Upper lobe of left lung (tissue), 6 donors: Measurements from ENCODE around the gene CFAP100. TPM values are rescaled to one million over a fixed set of nuclear protein-coding genes. Genes with fewer than 3 reads are reported as not detected.

Experiments used
- ATAC-seq, 2 donors: fragments of 200-7000 bp; cut with Tn5 transposase; one replicate each; pipeline ENCODE4 v1.9.1; 2022; ENCODE audit warnings: mild to moderate bottlenecking in 2 of 2, moderate library complexity in 2 of 2; ENCODE audit not compliant: low FRiP score in 2 of 2
- DNase-seq, 2 donors: peaks; one replicate each; pipeline ENCODE4 v3.0.0-alpha.2; 2019 to 2020
- H3K27ac ChIP-seq, 4 donors: fragments of 200-600 bp; sonication (generic); one replicate each; pipeline ENCODE4 v1.5.1; 2016 to 2019
- H3K27me3 ChIP-seq, 4 donors: fragments of 200-600 bp; sonication (generic); one replicate each; pipeline ENCODE4 v1.5.1; 2017 to 2019
- H3K36me3 ChIP-seq, 4 donors: fragments of 200-600 bp; sonication (generic); one replicate each; pipeline ENCODE4 v1.5.1; 2016 to 2019
- H3K4me1 ChIP-seq, 4 donors: fragments of 200-600 bp; sonication (generic); one replicate each; pipeline ENCODE4 v1.5.1; 2018 to 2019
- H3K4me3 ChIP-seq, 4 donors: fragments of 200-600 bp; sonication (generic); one replicate each; pipeline ENCODE4 v1.5.1; 2017 to 2019; ENCODE audit warnings: mild to moderate bottlenecking in 2 of 4, moderate library complexity in 1 of 4
- H3K9me3 ChIP-seq, 4 donors: fragments of 200-600 bp; sonication (generic); one replicate each; pipeline ENCODE4 v1.5.1; 2018 to 2019
- EP300 ChIP-seq, 4 donors: sonication (generic); formaldehyde crosslinking; IDR thresholded peaks; one replicate each; pipeline ENCODE4 v1.5.1; 2017; ENCODE audit warnings: antibody characterized with exemption in 4 of 4, control low read depth in 2 of 4
- POLR2A ChIP-seq, 4 donors: fragments of 450-650 bp; IDR thresholded peaks; one replicate each; pipeline ENCODE4 v1.5.1; 2016 to 2017; ENCODE audit warnings: antibody characterized with exemption in 4 of 4, mild to moderate bottlenecking in 2 of 4
- POLR2AphosphoS5 ChIP-seq, 2 donors: sonication (generic); formaldehyde crosslinking; IDR thresholded peaks; one replicate each; pipeline ENCODE4 v1.5.1; 2017; ENCODE audit warnings: antibody characterized with exemption in 2 of 2
- WGBS, 2 donors: methylation state at CpG; one replicate each; pipeline ENCODE4 v1.1.5; 2017 to 2018; 5-methylcytosine and 5-hydroxymethylcytosine counted together
- total RNA-seq, 6 donors: library from RNA; depleted of rRNA in 4 of 6; stranded (reverse); fragments of >200 nt in 4 of 6; gene quantifications; one replicate each; pipeline versions ENCODE4 v1.1.0 to v1.2.1, GENCODE V29; 2016 to 2021
- TF ChIP-seq, protein P1 (sequence below), 6 experiments: fragments of 450-650 bp in 4 of 6; fragments of 200-600 bp in 2 of 6; sonication (generic) in 2 of 6; IDR thresholded peaks; one replicate each; pipeline ENCODE4 v1.5.1; 2016 to 2019; ENCODE audit warnings: antibody characterized with exemption in 6 of 6
- donor health status: DM: no; HTN: no; CAD: no; lungs with moderate emphysema.
- donor health status: DM: no; HTN: yes; CAD: no; lungs with severe emphysema.

CFAP100 gene
- total RNA-seq, 6 donors from 2014 or later = 0.09 to 57.9 (median 21.6) TPM

DNA sequence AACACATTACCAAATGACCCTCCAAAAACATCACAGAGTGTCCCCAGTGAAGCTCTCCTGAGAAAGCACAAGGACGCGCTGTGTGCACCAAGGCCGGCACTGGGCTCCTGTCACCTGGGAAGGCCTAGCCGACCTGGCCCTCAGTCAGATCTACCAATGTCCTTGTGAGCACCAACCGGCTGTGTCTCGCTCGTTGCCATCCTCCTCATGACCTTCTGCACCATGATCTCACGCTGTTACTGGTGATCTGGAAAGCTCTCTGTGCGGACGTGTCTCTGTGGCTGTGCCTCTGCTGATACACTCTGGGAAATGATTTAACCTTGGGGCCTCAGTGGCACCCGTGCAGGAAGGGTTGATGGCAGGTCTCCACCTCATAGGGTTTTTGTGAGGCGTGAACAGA lies 56.8 kb downstream of the CFAP100 start:
- DNase-seq (no peak), ATAC-seq (no peak)

DNA sequence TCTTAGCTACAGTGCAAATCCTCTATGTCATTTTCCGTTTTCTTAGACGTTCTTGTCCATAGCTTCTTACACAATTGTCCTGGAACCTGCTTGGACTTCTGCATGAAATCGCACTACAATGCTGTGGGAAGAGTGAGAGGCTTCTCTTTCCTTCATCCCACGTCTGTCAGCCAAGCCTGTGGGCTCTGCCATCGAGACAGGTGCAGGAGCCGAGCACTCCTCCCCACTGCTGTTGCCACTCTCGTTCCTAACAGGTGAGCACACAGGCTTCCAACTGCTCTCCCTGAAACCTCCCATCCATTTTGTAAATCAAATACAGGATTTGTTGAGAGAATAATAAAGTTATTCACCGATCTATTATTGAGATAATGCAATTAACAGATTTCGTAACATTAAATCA lies 57.5 kb downstream of the CFAP100 start:
- Histone ChIP-seq H3K27me3 (no peaks in the 10 kb centered on the region), H3K9me3 (no peaks in the 10 kb centered on the region), H3K4me1 (peaks cover 0 to 10% (median 0%) of the 10 kb centered on the region in 4 donors), H3K27ac (no peak overlapping the region), H3K36me3 (peaks cover 7 to 90% (median 58%) of the 10 kb centered on the region in 4 donors), H3K4me3 (no peak overlapping the region)
- TF ChIP-seq EP300 (IDR thresholded peaks at IDR 0.05) (no peak), POLR2A (IDR thresholded peaks at IDR 0.05) (no peak)
- WGBS, 2 donors = 91 to 94% methylated on average over 9 of the region's 9 CpGs
- no peak for ATAC-seq
- DNase-seq = no peak

More for the DNA sequence above, 56.8 kb downstream of the CFAP100 start:
- Histone ChIP-seq H3K9me3 (no peaks in the 10 kb centered on the region), H3K27me3 (no peaks in the 10 kb centered on the region), H3K4me3 (no peak overlapping the region), H3K4me1 (peaks cover 0 to 10% (median 0%) of the 10 kb centered on the region in 4 donors), H3K36me3 (peaks cover 7 to 83% (median 51%) of the 10 kb centered on the region in 4 donors), H3K27ac (no peak overlapping the region)
- no peak for TF ChIP-seq POLR2A (IDR thresholded peaks at IDR 0.05)
- no peak for TF ChIP-seq EP300 (IDR thresholded peaks at IDR 0.05)
- TF ChIP-seq POLR2AphosphoS5 (IDR thresholded peaks at IDR 0.05) = no peak
- TF ChIP-seq, protein P1, sequence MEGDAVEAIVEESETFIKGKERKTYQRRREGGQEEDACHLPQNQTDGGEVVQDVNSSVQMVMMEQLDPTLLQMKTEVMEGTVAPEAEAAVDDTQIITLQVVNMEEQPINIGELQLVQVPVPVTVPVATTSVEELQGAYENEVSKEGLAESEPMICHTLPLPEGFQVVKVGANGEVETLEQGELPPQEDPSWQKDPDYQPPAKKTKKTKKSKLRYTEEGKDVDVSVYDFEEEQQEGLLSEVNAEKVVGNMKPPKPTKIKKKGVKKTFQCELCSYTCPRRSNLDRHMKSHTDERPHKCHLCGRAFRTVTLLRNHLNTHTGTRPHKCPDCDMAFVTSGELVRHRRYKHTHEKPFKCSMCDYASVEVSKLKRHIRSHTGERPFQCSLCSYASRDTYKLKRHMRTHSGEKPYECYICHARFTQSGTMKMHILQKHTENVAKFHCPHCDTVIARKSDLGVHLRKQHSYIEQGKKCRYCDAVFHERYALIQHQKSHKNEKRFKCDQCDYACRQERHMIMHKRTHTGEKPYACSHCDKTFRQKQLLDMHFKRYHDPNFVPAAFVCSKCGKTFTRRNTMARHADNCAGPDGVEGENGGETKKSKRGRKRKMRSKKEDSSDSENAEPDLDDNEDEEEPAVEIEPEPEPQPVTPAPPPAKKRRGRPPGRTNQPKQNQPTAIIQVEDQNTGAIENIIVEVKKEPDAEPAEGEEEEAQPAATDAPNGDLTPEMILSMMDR (IDR thresholded peaks at IDR 0.05) = no peak
- WGBS, 2 donors = 93 to 100% methylated on average over 5 to 12 of the region's 12 CpGs

DNA sequence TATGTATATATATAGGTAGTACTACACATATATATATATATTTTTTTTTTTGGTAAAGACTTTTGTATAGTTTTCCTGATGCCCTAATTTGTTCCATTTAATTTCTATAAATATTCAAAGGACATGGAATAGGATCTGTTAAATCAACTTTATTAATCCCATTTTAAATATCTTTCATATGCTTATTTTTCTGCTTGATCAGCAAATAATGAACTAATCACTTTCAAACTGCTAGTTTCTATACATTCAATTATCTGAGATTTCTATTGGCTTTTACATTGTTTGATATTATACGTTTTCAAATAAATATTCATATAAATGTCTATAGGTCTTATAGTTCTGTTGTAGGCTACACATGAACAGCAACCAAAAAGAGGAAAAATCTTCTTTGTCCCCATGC lies 59.3 kb downstream of the CFAP100 start:
- Histone ChIP-seq H3K4me3 (no peak overlapping the region), H3K36me3 (peaks cover 7 to 95% (median 58%) of the 10 kb centered on the region in 4 donors), H3K9me3 (no peaks in the 10 kb centered on the region), H3K4me1 (peaks cover 0 to 10% (median 0%) of the 10 kb centered on the region in 4 donors), H3K27ac (no peak overlapping the region), H3K27me3 (no peaks in the 10 kb centered on the region)
- DNase-seq (no peak), ATAC-seq (no peak)
- no peak for TF ChIP-seq POLR2AphosphoS5 (IDR thresholded peaks at IDR 0.05)
- no peak for TF ChIP-seq EP300 (IDR thresholded peaks at IDR 0.05)
- TF ChIP-seq POLR2A (IDR thresholded peaks at IDR 0.05) = no peak
- TF ChIP-seq, protein P1 (IDR thresholded peaks at IDR 0.05) = no peak
- 84 to 89% methylated on average over 1 of the region's 1 CpG for WGBS, 2 donors

DNA sequence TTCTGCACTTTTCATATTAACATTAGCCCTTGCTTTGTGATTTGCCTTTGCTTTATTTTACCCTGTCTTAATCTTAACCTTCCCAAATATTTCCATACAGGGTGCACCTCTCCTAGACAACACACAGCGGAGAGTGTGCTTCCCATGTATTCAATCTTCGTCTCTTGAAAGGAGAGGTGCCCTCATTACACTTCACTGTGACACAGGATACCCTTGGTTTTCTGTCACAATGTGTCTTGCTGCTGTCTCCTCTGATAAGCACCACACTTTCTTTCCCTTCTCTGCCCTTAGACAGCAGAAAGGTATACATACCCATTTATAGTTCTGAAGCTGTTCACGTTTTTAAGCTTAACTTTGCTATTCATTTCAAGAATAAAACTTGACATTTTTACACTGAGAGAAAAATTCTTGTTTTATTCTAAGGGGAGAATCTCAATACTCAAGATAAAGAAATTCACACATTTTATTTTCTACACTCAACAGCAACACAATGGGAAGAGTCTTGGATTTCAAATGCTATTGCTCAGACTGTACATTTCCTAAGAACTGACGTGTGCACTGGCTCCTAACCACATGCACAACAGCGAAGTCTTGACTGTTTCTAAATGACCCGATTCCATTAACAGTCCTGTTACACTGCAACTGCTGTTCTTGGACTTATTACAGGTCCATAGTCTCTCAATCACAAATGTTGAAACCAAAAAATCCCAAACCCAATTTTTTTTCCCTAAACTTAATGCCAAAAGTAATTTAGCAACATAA lies 59.9 kb downstream of the CFAP100 start:
- H3K27me3 ChIP-seq = no peaks in the 10 kb centered on the region
- no peak overlapping the region for H3K4me3 ChIP-seq
- TF ChIP-seq, protein P1 (IDR thresholded peaks at IDR 0.05) = no peak
- TF ChIP-seq POLR2AphosphoS5 (IDR thresholded peaks at IDR 0.05) = no peak
- TF ChIP-seq EP300 (IDR thresholded peaks at IDR 0.05) = no peak
- TF ChIP-seq POLR2A (IDR thresholded peaks at IDR 0.05) = no peak
- H3K4me1 ChIP-seq = peaks cover 0 to 10% (median 0%) of the 10 kb centered on the region in 4 donors
- no peaks in the 10 kb centered on the region for H3K9me3 ChIP-seq
- H3K36me3 ChIP-seq = peaks cover 7 to 95% (median 58%) of the 10 kb centered on the region in 4 donors
- WGBS, 2 donors = 86 to 88% methylated on average over 6 of the region's 6 CpGs
- no peak for DNase-seq
- H3K27ac ChIP-seq = no peak overlapping the region
- ATAC-seq = no peak

DNA sequence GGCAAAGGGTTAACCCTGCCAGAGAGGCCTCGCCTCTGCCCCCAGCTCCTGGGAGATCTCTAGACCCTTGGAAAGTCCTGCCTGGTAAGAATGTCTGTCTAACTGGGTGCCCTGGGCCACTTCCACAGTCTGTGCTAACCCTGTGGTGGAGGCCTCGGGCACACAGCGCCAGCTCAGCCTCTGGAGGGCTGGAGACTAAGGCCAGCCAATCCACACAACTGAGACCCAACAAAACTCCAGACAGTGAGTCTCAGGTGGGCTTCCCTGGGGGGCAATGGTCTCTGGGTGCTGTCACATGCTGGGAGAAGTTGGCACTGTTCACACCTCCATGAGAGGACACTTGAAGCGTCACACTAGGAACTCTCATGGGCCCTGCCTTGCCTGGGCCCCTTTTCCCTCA lies 61.5 kb downstream of the CFAP100 start:
- no peaks in the 10 kb centered on the region for H3K9me3 ChIP-seq
- no peak overlapping the region for H3K4me3 ChIP-seq
- no peak for DNase-seq
- no peaks in the 10 kb centered on the region for H3K27me3 ChIP-seq
- peak; percentile 32 to 52 for ATAC-seq
- 85 to 87% methylated on average over 1 to 4 of the region's 4 CpGs for WGBS, 2 donors
- peak overlapping the region in 1 of 4 donors; percentile 40 for H3K27ac ChIP-seq
- H3K36me3 ChIP-seq = peaks cover 6 to 95% (median 59%) of the 10 kb centered on the region in 4 donors
- TF ChIP-seq, protein P1 (IDR thresholded peaks at IDR 0.05) = no peak
- TF ChIP-seq POLR2AphosphoS5 (IDR thresholded peaks at IDR 0.05) = no peak
- TF ChIP-seq EP300 (IDR thresholded peaks at IDR 0.05) = no peak
- TF ChIP-seq POLR2A (IDR thresholded peaks at IDR 0.05) = no peak
- peaks cover 0 to 10% (median 0%) of the 10 kb centered on the region in 4 donors for H3K4me1 ChIP-seq
